Gastroesophageal sphincter (tissue), 4 donors: ENCODE measurements around the gene CALHM3. TPM values are rescaled to one million over a fixed set of nuclear protein-coding genes. Genes with fewer than 3 reads are reported as not detected.

Experiments used
- ATAC-seq: fragments of 150-250 bp; one replicate; pipeline ENCODE4 v1.9.1; 2016; ENCODE audit warnings: mild to moderate bottlenecking, moderate library complexity
- H3K27ac ChIP-seq, 4 donors: fragments of 200-600 bp; sonication (generic) in 3 of 4; 1 replicate in 3 of 4; 2 replicates in 1 of 4; pipeline ENCODE4 v1.5.1; 2016 to 2019
- H3K27me3 ChIP-seq: fragments of 200-600 bp; sonication (generic); one replicate; pipeline ENCODE4 v1.5.1; 2019
- H3K36me3 ChIP-seq, 2 donors: fragments of 200-600 bp; sonication (generic); one replicate each; pipeline ENCODE4 v1.5.1; 2019; ENCODE audit warnings: control low read depth in 1 of 2
- H3K4me1 ChIP-seq, 3 donors: fragments of 200-600 bp; sonication (generic); 1 replicate in 2 of 3; 2 replicates in 1 of 3; pipeline ENCODE4 v1.5.1; 2016 to 2019; ENCODE audit warnings: control low read depth in 2 of 3
- H3K4me3 ChIP-seq, 2 donors: fragments of 200-600 bp; sonication (generic); one replicate each; pipeline ENCODE4 v1.5.1; 2019; ENCODE audit warnings: mild to moderate bottlenecking in 1 of 2, moderate library complexity in 1 of 2
- H3K9me3 ChIP-seq, 3 donors: fragments of 200-600 bp; sonication (generic); one replicate each; pipeline ENCODE4 v1.5.1; 2017 to 2019; ENCODE audit warnings: control low read depth in 2 of 3
- CTCF ChIP-seq, 4 experiments: fragments of 200-600 bp in 2 of 4; fragments of 450-650 bp in 2 of 4; sonication (generic) in 1 of 4; IDR thresholded peaks; one replicate each; pipeline ENCODE4 v1.5.1; 2017 to 2019; ENCODE audit warnings: antibody characterized with exemption in 4 of 4, mild to moderate bottlenecking in 2 of 4, moderate library complexity in 2 of 4
- EP300 ChIP-seq: sonication (generic); formaldehyde crosslinking; IDR thresholded peaks from one replicate; pipeline ENCODE4 v1.6.1; 2017; ENCODE audit warnings: antibody characterized with exemption, mild to moderate bottlenecking
- POLR2A ChIP-seq, 2 donors: fragments of 450-650 bp; IDR thresholded peaks; one replicate each; pipeline ENCODE4 v1.6.1; 2017; ENCODE audit warnings: antibody characterized with exemption in 2 of 2, mild to moderate bottlenecking in 2 of 2, moderate library complexity in 1 of 2
- POLR2AphosphoS5 ChIP-seq: sonication (generic); formaldehyde crosslinking; IDR thresholded peaks from one replicate; pipeline ENCODE4 v1.6.1; 2017; ENCODE audit warnings: antibody characterized with exemption
- WGBS, 2 donors: methylation state at CpG; one replicate each; pipeline ENCODE4 v1.1.5; 2018; ENCODE audit warnings: low coverage in 1 of 2; 5-methylcytosine and 5-hydroxymethylcytosine counted together
- total RNA-seq, 4 donors: library from RNA; depleted of rRNA; stranded (reverse); fragments of >200 nt; gene quantifications; one replicate each; pipeline ENCODE4 v1.1.0, GENCODE V29; 2016

CALHM3 gene
- total RNA-seq, 4 donors from 2014 or later, result not detected

GRCh38 chr10:103431902-103432301, 47.1 kb downstream of the CALHM3 start:
- ATAC-seq, result no peak
- Histone ChIP-seq H3K4me3 (no peak overlapping the region), H3K9me3 (no peaks in the 10 kb centered on the region), H3K27ac (no peak overlapping the region), H3K27me3 (no peaks in the 10 kb centered on the region), H3K4me1 (peaks cover 0 to 6% (median 0%) of the 10 kb centered on the region in 3 donors), H3K36me3 (peaks cover 0 to 92% of the 10 kb centered on the region in 2 donors)
- TF ChIP-seq EP300 (no peak), POLR2AphosphoS5 (no peak)
- 37 to 44% methylated on average over 7 to 8 of the region's 8 CpGs for WGBS, 2 donors

GRCh38 chr10:103429647-103430046, 49.4 kb downstream of the CALHM3 start:
- Histone ChIP-seq H3K27ac (no peak overlapping the region), H3K36me3 (peaks cover 0 to 92% of the 10 kb centered on the region in 2 donors), H3K4me3 (no peak overlapping the region), H3K4me1 (peaks cover 0 to 6% (median 0%) of the 10 kb centered on the region in 3 donors), H3K9me3 (no peaks in the 10 kb centered on the region), H3K27me3 (no peaks in the 10 kb centered on the region)
- ATAC-seq, result no peak
- WGBS, 2 donors, result 90 to 100% methylated on average over 4 to 5 of the region's 5 CpGs
- TF ChIP-seq POLR2AphosphoS5 (no peak), CTCF (IDR thresholded peaks at IDR 0.05) (no peak), POLR2A (IDR thresholded peaks at IDR 0.05) (no peak), EP300 (no peak)

- Histone ChIP-seq H3K4me3 (no peak overlapping the region), H3K9me3 (no peaks in the 10 kb centered on the region), H3K36me3 (peaks cover 0 to 92% of the 10 kb centered on the region in 2 donors), H3K27me3 (no peaks in the 10 kb centered on the region), H3K27ac (no peak overlapping the region), H3K4me1 (peaks cover 0 to 6% (median 0%) of the 10 kb centered on the region in 3 donors)
- 62% methylated on average over 5 of the region's 5 CpGs for WGBS, 2 donors
- TF ChIP-seq CTCF (IDR thresholded peaks at IDR 0.05) (no peak), POLR2A (IDR thresholded peaks at IDR 0.05) (no peak), EP300 (no peak), POLR2AphosphoS5 (no peak)
- ATAC-seq, result no peak
Measured at GRCh38 chr10:103428989-103429643, 49.9 kb downstream of the CALHM3 start.

GRCh38 chr10:103427866-103428265, 51.2 kb downstream of the CALHM3 start:
- no peak for ATAC-seq
- H3K36me3 ChIP-seq, result peaks cover 0 to 92% of the 10 kb centered on the region in 2 donors
- no peak overlapping the region for H3K27ac ChIP-seq
- H3K4me3 ChIP-seq, result no peak overlapping the region
- TF ChIP-seq EP300 (no peak), POLR2AphosphoS5 (no peak), CTCF (IDR thresholded peaks at IDR 0.05) (no peak), POLR2A (IDR thresholded peaks at IDR 0.05) (no peak)
- H3K9me3 ChIP-seq, result no peaks in the 10 kb centered on the region
- H3K4me1 ChIP-seq, result peaks cover 0 to 6% (median 0%) of the 10 kb centered on the region in 3 donors
- no peaks in the 10 kb centered on the region for H3K27me3 ChIP-seq
- WGBS, 2 donors, result 65 to 95% methylated on average over 4 to 8 of the region's 9 CpGs

- no peak for TF ChIP-seq EP300
- TF ChIP-seq CTCF (IDR thresholded peaks at IDR 0.05), result no peak
- TF ChIP-seq POLR2AphosphoS5, result no peak
- TF ChIP-seq POLR2A (IDR thresholded peaks at IDR 0.05), result no peak
- ATAC-seq, result no peak
- H3K4me1 ChIP-seq, result no peaks in the 10 kb centered on the region
- H3K36me3 ChIP-seq, result peaks cover 0 to 99% of the 10 kb centered on the region in 2 donors
- H3K27me3 ChIP-seq, result no peaks in the 10 kb centered on the region
- H3K4me3 ChIP-seq, result no peak overlapping the region
- WGBS, 2 donors, result 76 to 100% methylated on average over 1 to 4 of the region's 5 CpGs
- no peaks in the 10 kb centered on the region for H3K9me3 ChIP-seq
- no peak overlapping the region for H3K27ac ChIP-seq
Measured at GRCh38 chr10:103423748-103424147, 55.3 kb downstream of the CALHM3 start.

Other genes starting within 250 kb of the CALHM3 start
- gene RPEL1, start 233.4 kb downstream of the CALHM3 start, total RNA-seq, result not detected
- gene INA, start 202.1 kb downstream of the CALHM3 start, total RNA-seq, result 1 to 10 TPM in 3 of 4 donors, under 1 TPM in 1; 0.31 to 1.8 (median 1.2) TPM
- 10 to 100 TPM; 11.7 to 19.1 (median 17.1) TPM for gene PCGF6, start 128.1 kb downstream of the CALHM3 start, total RNA-seq
- 1 to 10 TPM; 4.0 to 6.7 (median 4.3) TPM for gene TAF5, start 111.3 kb downstream of the CALHM3 start, total RNA-seq
- 100 to 1,000 TPM; 321 to 561 (median 470) TPM for gene ATP5MK, start 82.8 kb downstream of the CALHM3 start, total RNA-seq
- 10 to 100 TPM; 14.3 to 21.7 (median 17.6) TPM for gene PDCD11, start 82.6 kb downstream of the CALHM3 start, total RNA-seq
- gene CALHM2, start 26.9 kb downstream of the CALHM3 start, total RNA-seq, result 10 to 100 TPM; 30.8 to 69.3 (median 49.6) TPM
- gene CALHM1, start 20.3 kb downstream of the CALHM3 start, total RNA-seq, result not detected
- under 1 TPM in 3 of 4 donors, not detected in 1; 0.15 to 0.27 (median 0.19) TPM for gene NEURL1, start 14.5 kb upstream of the CALHM3 start, total RNA-seq